Left forelimb (tissue), 1 donor: Measurements from ENCODE around the gene N4BP2L1.
"Not testable (repeated sequence)": the region's sequence is repeated elsewhere in the genome, so short reads cannot be mapped to it uniquely, and the experiment has no call there.

Experiments used
- DNase-seq: peaks from one replicate; pipeline ENCODE4 v3.0.0-alpha.2; 2018; ENCODE audit warnings: low spot score

N4BP2L1 gene

DNA sequence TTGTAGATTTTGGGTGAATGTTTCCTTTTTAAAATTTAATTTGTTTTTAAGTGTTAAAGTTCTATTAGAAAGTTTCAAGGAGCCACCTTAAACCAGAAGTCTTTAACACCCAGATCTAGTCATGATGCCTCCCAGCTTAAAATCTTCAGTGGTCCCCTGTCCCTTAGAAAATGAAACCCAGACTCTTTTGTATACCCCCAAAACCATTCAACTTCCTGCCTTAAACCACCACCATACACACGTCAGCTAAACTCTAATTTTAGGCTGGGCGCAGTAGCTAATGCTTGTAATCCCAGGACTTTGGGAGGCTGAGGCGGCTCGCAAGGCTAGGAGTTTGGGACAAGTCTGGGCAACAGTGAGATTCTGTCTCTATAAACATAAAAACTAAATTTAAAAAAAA lies 37.9 kb downstream of the N4BP2L1 start:
- no peak for DNase-seq

DNA sequence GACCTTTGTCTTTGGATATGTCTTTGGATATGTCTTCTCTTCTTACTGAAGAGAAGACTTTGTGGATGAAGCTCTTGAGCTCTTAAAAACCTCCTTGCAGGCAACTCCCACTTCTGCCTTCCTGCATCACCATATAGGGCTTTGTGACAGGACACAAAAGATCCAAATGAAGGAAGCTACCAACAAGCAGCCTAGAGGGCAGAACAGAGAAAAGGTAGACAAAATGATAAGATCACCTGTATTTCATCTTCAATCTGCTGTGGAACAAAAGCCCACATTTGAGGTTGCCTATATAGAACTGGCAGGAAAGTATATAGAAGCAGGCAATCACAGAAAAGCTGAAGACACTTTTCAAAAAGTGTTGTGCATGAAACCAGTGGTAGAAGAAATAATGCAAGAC lies 42.5 kb downstream of the N4BP2L1 start:
- no peak for DNase-seq

GRCh38 chr13:32384702-32385101 lies 43.2 kb downstream of the N4BP2L1 start:
- DNase-seq = no peak

- no peak for DNase-seq
These were observed 43.9 kb downstream of the N4BP2L1 start for GRCh38 chr13:32383836-32384618.

- no peak for DNase-seq
These were observed 46.4 kb downstream of the N4BP2L1 start for GRCh38 chr13:32381539-32381938.

GRCh38 chr13:32378012-32378411 lies 49.9 kb downstream of the N4BP2L1 start:
- no peak for DNase-seq

DNA sequence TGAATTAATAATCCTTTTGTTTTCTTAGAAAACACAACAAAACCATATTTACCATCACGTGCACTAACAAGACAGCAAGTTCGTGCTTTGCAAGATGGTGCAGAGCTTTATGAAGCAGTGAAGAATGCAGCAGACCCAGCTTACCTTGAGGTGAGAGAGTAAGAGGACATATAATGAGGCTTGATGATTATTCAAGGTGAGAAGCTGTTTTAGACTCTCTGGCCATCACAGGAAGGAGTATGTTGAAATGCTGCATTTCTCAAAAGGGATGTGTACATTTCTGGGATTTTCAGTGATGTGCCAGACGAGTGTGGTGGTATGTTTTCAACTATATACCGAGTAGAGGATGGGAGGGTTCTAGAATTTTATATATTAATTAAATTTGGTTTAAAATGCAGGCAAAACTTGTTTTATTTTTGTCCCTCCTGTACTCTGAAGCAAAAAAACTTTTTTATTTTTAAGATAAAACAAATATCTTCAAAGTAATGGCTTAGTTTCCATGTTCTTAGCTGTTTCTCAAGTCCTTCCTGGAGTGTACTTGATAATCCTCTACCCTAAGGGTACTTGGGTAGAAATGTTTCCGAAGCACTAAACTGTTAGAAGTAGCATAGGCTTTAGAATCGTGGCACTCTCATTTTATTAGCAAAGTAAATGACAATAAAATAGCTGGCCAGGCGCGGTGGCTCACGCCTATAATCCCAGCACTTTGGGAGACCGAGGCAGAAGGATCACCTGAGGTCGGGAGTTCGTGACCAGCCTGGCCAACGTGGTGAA lies 51.1 kb downstream of the N4BP2L1 start:
- no peak for DNase-seq

DNA sequence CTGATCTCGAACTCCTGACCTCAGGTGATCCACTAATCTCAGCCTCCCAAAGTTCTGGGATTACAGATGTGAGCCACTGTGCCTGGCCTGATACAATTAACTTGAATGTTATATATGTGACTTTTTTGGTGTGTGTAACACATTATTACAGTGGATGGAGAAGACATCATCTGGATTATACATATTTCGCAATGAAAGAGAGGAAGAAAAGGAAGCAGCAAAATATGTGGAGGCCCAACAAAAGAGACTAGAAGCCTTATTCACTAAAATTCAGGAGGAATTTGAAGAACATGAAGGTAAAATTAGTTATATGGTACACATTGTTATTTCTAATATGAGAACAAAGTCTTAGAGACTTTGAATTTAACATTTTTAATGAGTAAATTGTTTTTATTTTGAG lies 57.1 kb downstream of the N4BP2L1 start:
- no peak for DNase-seq

DNA sequence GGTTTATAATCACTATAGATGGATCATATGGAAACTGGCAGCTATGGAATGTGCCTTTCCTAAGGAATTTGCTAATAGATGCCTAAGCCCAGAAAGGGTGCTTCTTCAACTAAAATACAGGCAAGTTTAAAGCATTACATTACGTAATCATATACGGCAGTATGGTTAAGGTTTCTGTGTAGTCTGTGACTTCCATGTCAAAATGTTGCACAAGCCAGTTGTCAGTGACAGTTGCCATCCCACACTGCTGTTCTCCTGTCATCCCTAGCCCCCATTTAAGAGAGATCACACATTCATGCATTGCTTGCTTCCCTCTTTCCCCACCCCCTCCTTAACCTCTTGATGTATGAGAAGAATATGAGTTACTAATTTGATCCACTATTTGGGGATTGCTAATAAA lies 65.4 kb downstream of the N4BP2L1 start:
- DNase-seq = no peak

- DNase-seq = not testable (repeated sequence)
These were observed 72.0 kb downstream of the N4BP2L1 start for GRCh38 chr13:32355935-32356334.

GRCh38 chr13:32354040-32354439 lies 73.9 kb downstream of the N4BP2L1 start:
- no peak for DNase-seq

DNA sequence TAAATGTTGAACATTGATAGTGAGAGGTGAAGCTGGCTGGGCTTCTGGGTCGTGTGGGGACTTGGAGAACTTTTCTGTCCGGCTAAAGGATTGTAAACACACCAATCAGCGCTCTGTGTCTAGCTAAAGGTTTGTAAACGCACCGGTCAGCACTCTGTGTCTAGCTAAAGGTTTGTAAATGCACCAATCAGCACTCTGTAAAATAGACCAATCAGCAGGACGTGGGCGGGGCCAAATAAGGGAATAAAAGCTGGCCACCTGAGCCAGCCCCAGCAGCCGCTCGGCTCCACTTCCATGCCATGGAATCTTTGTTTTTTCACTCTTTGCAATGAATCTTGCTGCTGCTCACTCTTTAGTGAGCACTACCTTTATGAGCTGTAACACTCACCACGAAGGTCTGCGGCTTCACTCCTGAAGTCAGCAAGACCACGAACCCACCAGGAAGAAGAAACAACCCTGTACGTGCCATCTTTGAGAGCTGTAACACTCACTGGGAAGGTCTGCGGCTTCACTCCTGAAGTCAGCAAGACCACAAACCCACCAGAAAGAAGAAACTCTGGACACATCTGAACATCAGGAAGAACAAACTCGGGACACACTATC lies 77.0 kb downstream of the N4BP2L1 start:
- not testable (repeated sequence) for DNase-seq
